ENCODE results near the gene DDX17. TPM values are rescaled to one million over a fixed set of nuclear protein-coding genes. Genes with fewer than 3 reads are reported as not detected.

DDX17 gene
- total RNA-seq, 6 donors from 2014 or later, result 428 to 2,078 (median 621) TPM

GRCh38 chr22:38446018-38446601 lies 60.0 kb downstream of the DDX17 start:
- no peaks in the 10 kb centered on the region for H3K4me1 ChIP-seq
- TF ChIP-seq EP300 (IDR thresholded peaks at IDR 0.05) (no peak), POLR2AphosphoS5 (IDR thresholded peaks at IDR 0.05) (no peak), POLR2A (IDR thresholded peaks at IDR 0.05) (no peak), CTCF (IDR thresholded peaks at IDR 0.05) (no peak)
- no peaks in the 10 kb centered on the region for H3K27me3 ChIP-seq
- ATAC-seq (ENCODE audit: low FRiP score in 2 of 2) (no peak), DNase-seq (no peak)
- H3K36me3 ChIP-seq, result no peaks in the 10 kb centered on the region
- no peak overlapping the region for H3K4me3 ChIP-seq
- 49% methylated on average over 9 of the region's 9 CpGs; no CpG with 5 or more reads in 1 of the 2 donors for WGBS, 2 donors
- no peaks in the 10 kb centered on the region for H3K9me3 ChIP-seq
- no peak overlapping the region for H3K27ac ChIP-seq

- no peaks in the 10 kb centered on the region for H3K9me3 ChIP-seq
- DNase-seq (no peak), ATAC-seq (ENCODE audit: low FRiP score in 2 of 2) (no peak)
- H3K4me3 ChIP-seq, result no peak overlapping the region
- 91 to 95% methylated on average over 10 of the region's 10 CpGs for WGBS, 2 donors
- no peaks in the 10 kb centered on the region for H3K27me3 ChIP-seq
- H3K27ac ChIP-seq, result no peak overlapping the region
- no peak for TF ChIP-seq CTCF (IDR thresholded peaks at IDR 0.05)
- no peak for TF ChIP-seq EP300 (IDR thresholded peaks at IDR 0.05)
- no peak for TF ChIP-seq POLR2AphosphoS5 (IDR thresholded peaks at IDR 0.05)
- no peak for TF ChIP-seq POLR2A (IDR thresholded peaks at IDR 0.05)
- no peaks in the 10 kb centered on the region for H3K36me3 ChIP-seq
- H3K4me1 ChIP-seq, result no peaks in the 10 kb centered on the region
Observed at GRCh38 chr22:38444783-38445182, 61.3 kb downstream of the DDX17 start.

DNA sequence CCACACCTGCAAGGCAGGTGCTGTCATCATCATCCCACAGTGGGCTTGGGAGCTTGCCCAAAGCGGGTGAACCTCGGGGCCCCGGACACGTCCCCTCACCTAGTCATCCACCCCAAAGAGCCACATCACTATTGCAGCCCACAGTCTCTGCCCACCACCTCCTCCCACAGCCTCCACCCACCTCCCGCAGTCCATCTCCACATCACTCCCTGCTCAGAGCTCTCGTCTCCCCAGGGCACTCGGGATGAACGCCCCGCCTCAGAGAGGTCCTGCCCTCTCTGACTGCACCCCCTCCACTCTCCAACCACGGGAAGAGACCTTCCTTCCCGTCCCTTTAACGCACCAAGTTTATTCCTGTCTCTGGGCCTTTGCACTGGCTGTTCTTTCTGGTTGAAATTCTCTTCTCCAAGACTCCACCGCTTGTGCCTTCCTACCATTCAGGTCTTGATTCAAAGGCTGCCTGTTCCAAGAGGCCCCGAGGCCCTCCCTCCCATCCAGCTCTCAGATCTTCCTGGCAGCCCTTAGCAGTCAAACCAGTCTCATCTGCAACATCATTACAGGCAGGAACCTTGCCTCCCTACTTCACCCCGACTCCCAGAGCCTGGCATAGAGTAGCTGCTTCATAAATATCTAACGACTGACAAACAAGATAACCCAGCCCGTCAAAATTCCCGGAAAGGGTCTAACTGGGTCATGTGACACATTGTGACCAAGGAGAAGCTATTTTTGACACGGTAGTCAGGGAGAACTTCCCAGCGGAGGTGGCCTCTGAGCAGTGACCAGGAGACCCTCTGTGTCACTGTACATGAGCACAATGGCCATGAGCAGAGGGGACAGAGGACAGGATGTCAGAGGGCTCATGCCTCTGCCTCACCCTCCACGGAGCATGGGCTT lies 62.2 kb downstream of the DDX17 start:
- H3K4me3 ChIP-seq, result no peak overlapping the region
- TF ChIP-seq CTCF (IDR thresholded peaks at IDR 0.05) (no peak), POLR2AphosphoS5 (IDR thresholded peaks at IDR 0.05) (no peak), EP300 (IDR thresholded peaks at IDR 0.05) (no peak), POLR2A (IDR thresholded peaks at IDR 0.05) (no peak)
- no peaks in the 10 kb centered on the region for H3K4me1 ChIP-seq
- WGBS, 2 donors, result 54 to 60% methylated on average over 20 of the region's 21 CpGs
- no peak overlapping the region for H3K27ac ChIP-seq
- no peaks in the 10 kb centered on the region for H3K9me3 ChIP-seq
- no peaks in the 10 kb centered on the region for H3K27me3 ChIP-seq
- ATAC-seq (ENCODE audit: low FRiP score in 2 of 2) (no peak), DNase-seq (no peak)
- H3K36me3 ChIP-seq, result no peaks in the 10 kb centered on the region

- ATAC-seq (ENCODE audit: low FRiP score in 2 of 2), result no peak
- H3K9me3 ChIP-seq, result no peaks in the 10 kb centered on the region
- no peaks in the 10 kb centered on the region for H3K27me3 ChIP-seq
- H3K4me1 ChIP-seq, result no peaks in the 10 kb centered on the region
- 60 to 69% methylated on average over 12 to 13 of the region's 13 CpGs for WGBS, 2 donors
- no peak overlapping the region for H3K27ac ChIP-seq
- no peak overlapping the region for H3K4me3 ChIP-seq
- TF ChIP-seq CTCF (IDR thresholded peaks at IDR 0.05), result no peak
- no peak for TF ChIP-seq POLR2A (IDR thresholded peaks at IDR 0.05)
- TF ChIP-seq EP300 (IDR thresholded peaks at IDR 0.05), result no peak
- TF ChIP-seq POLR2AphosphoS5 (IDR thresholded peaks at IDR 0.05), result no peak
- H3K36me3 ChIP-seq, result no peaks in the 10 kb centered on the region
- DNase-seq, result no peak
Observed at GRCh38 chr22:38442967-38443627, 63.0 kb downstream of the DDX17 start.

All from upper lobe of left lung (tissue), 6 donors.